Lung microvascular endothelial cell (primary cell): ENCODE measurements around the gene ULK3. TPM values are rescaled to one million over a fixed set of nuclear protein-coding genes. Genes with fewer than 3 reads are reported as not detected.

Experiments
- total RNA-seq: library from RNA; depleted of rRNA; stranded (reverse); fragments of >200 nt; gene quantifications from 2 replicates; pipeline ENCODE4 v1.2.1, GENCODE V29; 2014

Gene ULK3
- total RNA-seq, 1 donor from 2014 or later, result 19.4 TPM

Other genes with a start within 250 kb of the ULK3 start
- 31.6 and 48.2 TPM in 2 replicates for gene CLK3, start 227.3 kb downstream of the ULK3 start, total RNA-seq
- gene EDC3, start 147.1 kb downstream of the ULK3 start, total RNA-seq, result 11.6 and 21.4 TPM in 2 replicates
- gene CYP1A1, start 117.6 kb downstream of the ULK3 start, total RNA-seq, result 8.5 and 115 TPM in 2 replicates
- not detected in 2 replicates for gene CYP1A2, start 94.3 kb downstream of the ULK3 start, total RNA-seq
- 24.4 and 37.9 TPM in 2 replicates for gene CSK, start 61.1 kb downstream of the ULK3 start, total RNA-seq
- not detected in 2 replicates for gene LMAN1L, start 30.3 kb downstream of the ULK3 start, total RNA-seq
- gene CPLX3, start 16.5 kb downstream of the ULK3 start, total RNA-seq, result not detected in 2 replicates
- gene SCAMP2, start 30.2 kb upstream of the ULK3 start, total RNA-seq, result 13.7 and 19.2 TPM in 2 replicates
- 23.3 and 27.6 TPM in 2 replicates for gene MPI, start 46.9 kb upstream of the ULK3 start, total RNA-seq
- gene FAM219B, start 63.7 kb upstream of the ULK3 start, total RNA-seq, result 25.1 and 45.6 TPM in 2 replicates
- 55.0 and 61.5 TPM in 2 replicates for gene COX5A, start 94.9 kb upstream of the ULK3 start, total RNA-seq
- gene RPP25, start 113.6 kb upstream of the ULK3 start, total RNA-seq, result 16.6 and 26.0 TPM in 2 replicates
- 5.6 and 6.1 TPM in 2 replicates for gene SCAMP5, start 152.4 kb upstream of the ULK3 start, total RNA-seq
- 5.4 and 6.5 TPM in 2 replicates for gene PPCDC, start 180.4 kb upstream of the ULK3 start, total RNA-seq